Measurements from ENCODE around the gene FAM222B.
"Not testable (repeated sequence)": the region's sequence is repeated elsewhere in the genome, so short reads cannot be mapped to it uniquely, and the experiment has no call there.

The FAM222B gene

DNA sequence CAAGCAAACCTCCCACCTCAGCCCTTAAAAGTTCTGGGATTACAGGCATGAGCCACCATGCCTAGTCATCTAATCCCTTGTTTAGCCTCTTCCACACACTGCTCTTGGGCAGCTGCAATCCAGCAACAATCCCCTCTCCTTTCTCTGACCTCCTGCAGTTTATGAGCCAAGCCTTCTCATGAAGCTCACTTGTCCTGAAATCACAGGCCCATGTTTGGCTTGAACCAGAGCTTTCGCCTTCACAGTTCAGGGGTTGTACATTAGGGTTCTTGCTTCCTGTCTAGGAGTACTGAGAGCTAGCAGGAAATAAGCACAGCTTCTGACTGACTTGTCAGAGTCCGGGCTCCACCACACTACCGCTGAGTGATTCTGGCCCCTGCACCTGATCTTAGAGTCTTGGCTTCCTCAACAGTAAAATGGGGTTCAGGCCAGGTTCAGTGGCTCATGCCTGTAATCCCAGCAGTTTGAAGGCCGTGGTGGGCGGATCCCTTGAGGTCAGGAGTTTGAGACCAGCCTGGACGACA, 28.5 kb upstream of the FAM222B start:
- peak; percentile 65 for DNase-seq

DNA sequence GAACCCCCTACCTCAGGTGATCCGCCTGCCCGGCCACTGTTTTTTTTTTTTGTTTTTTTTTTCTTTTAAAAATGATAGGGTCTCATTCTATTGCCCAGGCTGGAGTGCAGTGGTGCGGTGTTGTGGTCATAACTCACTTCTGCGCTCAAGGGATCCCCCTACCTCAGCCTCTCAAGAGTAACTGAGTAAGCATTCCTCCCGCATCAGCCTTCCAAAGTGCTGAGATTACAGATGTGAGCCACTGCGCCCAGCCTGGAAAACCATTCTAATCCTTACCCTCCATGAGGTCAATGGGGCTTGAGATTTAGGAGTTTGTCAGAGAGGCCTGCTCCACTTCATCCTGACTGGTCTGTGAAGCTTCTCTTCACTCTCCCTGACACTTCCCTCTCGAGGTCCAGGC, 24.7 kb upstream of the FAM222B start:
- DNase-seq, result no peak

DNA sequence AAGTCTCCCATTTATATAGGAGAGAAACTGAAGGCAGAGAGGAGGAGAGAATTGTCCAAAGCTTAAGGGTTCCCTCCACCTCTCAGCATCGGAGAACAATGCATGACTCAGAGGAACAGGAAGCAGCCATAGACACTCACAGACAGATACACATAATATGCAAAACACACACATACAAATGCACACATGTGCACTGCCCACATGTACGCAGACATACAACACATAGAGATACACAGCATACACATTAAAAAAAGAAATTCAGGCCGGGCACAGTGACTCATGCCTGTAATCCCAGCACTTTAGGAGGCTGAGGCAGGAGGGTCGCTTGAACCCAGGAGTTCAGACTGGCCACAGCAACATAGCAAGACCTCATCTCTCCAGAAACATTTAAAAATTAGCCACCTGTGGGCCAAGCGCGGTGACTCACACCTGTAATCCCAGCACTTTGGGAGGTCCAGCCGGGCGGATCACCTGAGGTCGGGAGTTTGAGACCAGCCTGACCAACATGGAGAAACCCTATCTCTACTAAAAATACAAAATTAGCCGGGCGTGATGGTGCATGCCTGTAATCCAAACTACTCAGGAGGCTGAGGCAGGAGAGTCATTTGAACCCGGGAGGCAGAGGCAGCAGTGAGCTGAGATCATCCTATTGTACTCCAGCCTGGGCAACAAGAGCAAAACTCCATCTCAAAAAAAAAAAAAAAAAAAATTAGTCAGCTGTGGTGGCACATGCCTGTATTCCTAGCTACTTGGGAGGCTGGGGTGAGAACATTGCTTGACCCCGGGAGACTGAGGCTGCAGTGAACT, 23.6 kb upstream of the FAM222B start:
- no peak for DNase-seq

DNA sequence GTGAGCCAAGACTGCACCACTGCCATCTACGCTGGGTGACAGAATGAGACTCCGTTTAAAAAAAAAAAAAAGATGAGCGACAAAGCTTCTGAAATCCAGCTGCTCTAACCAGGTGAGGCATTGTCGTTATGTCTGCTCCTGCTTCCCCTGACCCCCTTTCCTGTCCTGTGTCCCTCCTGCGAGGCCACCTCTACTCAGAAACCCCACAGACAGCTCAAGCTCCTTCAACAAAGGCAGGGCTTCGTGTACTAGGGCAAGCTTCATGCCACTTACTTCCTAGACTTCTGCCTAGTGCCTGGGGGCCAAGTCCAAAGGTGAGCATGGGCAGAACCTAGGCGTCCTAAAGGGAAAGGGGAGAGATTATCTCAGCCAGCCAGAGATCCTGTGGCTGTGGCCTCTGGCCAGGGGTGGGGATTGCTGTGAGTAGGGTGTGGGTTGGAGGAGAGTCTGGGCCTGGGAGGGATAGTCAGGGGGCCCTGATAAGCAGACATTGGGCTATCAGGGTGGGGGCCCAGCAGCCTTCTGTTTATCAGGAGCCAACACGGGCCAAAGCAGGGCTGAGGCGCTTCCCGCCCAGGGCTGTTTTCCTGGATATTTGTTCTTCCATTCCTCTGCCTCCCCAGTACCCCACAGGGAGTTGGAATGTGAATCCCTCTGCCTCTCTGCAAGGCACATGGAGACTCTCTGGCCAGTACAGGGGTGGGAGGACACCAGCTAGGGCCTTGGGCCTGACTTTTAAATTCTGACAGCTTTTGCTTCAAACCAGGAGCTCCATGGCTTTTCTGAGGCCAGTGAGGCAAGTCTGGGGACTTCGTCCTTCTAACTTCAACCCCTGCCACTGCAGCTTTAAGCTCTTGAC, 22.6 kb upstream of the FAM222B start:
- no peak for DNase-seq

DNA sequence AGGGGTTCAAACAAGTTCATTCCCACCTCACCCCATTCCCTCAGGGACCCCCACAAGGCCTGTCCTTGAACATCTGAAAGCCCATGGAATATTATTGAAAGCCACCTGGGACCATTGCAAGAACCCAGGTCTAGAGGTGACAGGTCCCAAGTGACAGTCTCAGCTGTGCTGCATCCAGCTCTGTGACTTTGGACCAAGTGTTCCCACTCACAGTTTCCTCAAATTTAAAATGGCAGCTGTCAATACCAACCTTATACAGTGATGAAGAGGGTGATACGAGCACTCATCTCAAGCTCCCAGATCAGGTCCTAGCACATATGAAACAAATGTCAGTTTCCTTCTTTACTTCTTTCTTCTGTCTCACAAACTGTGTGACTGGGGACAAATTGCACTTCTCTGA, 21.4 kb upstream of the FAM222B start:
- no peak for DNase-seq

DNA sequence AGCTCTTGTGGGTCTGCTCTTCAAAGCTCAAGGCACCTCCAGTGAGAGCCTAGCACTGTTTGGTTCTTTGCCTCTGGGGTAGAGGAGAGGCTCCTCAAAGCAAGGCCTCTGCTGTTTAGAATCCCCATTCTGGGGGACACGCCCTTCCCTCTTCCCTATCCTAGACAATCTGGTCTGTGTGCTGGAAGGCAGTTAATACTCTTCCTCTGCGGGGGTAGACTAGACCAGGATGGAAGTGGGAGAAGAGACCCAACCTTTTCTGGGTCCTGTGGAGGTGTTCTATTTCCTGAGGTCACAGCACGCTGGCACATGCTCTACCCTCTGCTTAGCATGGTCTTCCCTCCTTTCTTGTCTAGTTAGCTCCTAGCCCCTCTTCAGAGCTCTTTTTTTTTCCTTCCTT, 20.0 kb upstream of the FAM222B start:
- DNase-seq, result no peak

DNA sequence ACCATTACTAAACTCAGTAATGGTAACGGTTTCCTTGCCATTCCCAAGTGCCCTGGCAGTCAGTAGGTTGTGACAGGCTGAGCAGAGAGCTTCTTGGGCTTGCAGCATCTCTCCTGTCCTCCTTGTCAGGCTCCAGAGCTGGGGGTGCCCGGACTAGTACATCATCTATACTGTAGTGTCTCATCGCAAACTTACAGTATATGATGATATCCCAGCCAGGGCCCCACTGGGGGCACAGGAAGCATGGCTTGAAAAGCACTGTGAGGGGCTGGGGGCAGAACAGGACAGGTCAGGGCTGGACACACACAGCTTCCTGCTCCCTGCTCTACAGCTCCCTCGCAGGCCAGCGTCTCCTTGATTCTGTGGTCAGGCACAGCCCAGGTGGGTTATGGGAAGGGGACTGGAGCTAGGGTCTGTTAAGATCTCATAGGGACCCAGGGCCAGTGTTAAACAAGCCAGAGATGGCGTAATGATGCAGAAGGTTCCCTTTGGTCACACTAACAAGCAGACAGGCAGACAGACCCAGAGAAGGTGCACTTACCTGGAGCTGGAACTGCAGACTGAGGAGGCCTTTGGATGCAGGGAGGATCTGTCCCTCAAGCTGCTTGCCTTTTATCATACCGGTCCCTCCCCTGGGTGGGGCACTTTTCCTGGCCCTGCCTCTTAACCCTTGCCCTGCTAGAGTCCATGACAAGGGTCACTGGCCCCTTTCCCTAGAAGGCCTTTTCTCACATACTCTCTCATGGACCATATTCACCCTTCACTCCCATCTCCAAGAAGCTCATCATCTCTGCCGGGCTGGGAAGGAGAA, 19.0 kb upstream of the FAM222B start:
- DNase-seq, result no peak

DNA sequence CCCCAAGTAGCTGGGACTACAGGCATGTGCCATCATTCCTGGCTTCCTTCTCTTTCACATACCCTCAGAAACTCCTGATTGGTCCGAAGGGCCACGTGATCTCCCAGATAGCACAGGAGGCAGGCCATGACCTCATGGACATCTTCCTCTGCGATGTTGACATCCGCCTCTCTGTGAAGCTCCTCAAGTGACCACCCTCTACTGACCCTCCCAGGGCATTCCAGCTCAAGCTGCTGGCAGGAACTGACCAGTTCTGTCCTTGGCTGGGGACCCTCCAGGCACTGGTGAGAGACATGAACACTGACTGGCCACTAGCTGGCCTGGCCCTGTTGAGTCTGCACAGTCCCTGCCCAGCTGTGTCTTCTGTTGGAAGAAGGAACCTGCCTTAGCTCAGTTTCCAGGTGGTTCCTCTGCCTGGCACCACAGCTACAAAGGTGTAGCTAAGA, 17.8 kb upstream of the FAM222B start:
- no peak for DNase-seq

DNA sequence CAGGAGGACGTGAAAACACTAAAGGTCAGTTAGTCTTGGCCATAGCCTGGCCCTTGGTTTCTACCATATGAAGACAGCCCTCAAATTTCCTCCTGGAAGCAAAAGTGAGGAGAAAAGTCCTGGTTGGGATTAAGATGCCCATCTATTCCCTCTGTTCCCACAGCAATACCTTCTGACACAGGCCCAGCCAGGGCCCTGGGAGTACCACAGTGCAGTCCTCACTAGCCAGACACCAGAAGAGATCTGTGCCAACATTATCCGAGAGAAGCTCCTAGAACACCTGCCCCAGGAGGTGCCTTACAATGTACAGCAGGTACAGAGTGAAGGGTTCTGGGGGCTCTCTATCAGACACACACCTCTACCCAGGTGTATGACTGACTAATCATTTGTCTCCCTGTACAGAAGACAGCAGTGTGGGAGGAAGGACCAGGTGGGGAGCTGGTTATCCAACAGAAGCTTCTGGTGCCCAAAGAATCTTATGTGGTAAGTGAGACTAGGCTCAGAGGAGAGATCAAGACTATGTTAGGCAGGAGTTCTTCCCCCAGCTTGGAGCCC, 16.3 kb upstream of the FAM222B start:
- DNase-seq, result no peak

DNA sequence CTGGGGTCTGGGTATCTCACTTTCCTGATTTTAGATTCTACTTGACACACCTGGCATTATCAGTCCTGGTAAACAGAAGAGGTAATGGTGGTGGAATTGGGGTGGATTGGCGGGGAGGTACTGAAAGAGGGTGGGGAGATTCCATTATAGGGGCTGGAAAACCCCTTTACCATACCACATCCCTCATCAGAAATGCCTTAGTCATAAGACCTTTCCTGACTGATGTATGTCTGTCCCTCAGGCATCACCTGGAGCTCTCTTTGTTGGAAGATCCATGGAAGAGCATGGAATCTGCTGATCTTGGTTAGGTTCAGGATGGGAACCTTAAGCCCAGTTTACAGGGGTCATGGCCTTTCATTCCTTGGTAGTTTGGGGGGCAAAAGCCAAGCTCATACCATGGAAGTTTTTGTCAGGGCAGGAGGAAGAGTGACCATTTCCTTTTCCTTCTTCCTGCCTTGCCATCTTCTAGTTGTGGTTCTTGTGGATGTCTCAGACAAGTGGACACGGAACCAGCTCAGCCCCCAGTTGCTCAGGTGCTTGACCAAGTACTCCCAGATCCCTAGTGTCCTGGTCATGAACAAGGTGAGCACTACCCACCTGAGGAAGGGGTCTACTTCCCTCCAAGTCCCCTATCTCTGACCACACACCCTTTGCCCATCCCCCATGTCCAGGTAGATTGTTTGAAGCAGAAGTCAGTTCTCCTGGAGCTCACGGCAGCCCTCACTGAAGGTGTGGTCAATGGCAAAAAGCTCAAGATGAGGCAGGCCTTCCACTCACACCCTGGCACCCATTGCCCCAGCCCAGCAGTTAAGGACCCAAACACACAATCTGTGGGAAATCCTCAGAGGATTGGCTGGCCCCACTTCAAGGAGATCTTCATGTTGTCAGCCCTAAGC, 15.6 kb upstream of the FAM222B start:
- DNase-seq, result no peak

DNA sequence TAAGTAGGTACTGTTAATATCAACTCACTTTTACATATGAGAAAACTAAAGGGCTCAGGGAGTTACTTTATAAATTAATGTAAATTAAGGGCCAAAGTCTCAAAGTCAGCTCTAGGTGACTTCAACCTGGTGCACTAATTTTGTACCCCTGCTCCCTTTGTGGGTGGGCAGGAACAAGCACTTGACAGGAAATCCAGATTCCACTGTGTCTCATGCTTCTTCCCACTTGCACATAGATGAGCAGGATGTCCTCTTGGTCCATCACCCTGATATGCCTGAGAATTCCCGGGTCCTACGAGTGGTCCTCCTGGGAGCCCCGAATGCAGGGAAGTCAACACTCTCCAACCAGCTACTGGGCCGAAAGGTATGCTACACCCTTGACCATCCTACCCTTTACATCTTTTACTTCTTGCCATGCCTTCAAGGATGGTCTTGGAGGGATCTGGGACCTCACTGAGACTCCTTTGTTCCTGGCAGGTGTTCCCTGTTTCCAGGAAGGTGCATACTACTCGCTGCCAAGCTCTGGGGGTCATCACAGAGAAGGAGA, 13.5 kb upstream of the FAM222B start:
- no peak for DNase-seq

DNA sequence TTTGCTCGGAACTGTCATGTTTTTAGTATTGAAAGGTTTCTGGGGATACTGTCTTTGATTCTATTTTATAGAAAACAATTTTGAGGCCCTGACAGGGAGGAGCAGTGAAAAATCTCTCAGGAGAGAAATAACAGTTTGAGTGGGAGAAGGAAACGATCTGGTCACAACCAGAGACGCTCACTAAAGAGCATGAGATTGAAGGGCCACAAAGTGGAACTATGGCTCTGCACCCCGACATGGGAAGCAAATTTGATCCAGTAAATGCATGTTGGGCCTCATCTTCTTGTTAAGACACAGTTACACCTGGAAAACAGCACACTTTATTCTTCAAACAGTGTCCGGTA, 12.7 kb upstream of the FAM222B start:
- no peak for DNase-seq

DNA sequence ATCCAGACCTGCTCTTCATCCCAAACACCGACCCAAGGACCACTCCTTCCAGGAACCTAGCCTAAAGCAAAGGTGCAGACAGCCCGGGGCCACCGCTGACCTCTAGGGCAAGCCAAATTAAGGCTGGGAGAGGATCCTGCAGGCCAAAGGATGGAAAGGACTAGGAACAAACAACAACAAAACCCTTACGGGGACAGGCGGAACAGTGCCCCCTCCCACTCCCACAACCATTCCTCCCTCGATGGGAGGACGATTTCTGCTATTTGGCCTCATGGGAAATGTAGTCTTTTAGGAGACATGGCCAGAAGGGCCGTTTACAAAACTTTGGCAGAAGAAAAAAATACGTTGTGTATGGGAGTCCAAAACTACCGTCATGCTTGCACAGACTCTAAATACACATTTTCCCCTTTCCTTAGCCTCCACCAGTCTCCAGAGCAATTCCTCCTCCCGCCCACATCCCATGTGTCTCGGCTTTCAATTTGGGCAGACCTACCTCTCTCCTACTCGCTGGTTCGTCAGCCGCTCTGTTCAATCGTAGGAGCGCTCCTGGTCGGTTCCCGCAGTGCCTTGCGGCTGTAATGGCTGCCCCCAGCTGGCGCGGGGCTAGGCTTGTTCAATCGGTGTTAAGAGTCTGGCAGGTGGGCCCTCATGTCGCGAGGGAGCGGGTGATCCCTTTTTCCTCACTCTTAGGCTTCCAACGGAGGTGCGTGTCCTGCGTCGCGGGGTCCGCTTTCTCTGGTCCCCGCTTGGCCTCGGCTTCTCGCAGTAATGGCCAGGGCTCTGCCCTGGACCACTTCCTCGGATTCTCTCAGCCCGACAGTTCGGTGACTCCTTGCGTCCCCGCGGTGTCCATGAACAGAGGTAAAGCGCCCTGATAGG, 12.1 kb upstream of the FAM222B start, which contains the start of gene ERAL1:
ERAL1 (plus strand) TSS at position 560 of the 879 bp plus-strand sequence; CDS start at position 579, 19 bp downstream.
- DNase-seq, result peak; percentile 83

DNA sequence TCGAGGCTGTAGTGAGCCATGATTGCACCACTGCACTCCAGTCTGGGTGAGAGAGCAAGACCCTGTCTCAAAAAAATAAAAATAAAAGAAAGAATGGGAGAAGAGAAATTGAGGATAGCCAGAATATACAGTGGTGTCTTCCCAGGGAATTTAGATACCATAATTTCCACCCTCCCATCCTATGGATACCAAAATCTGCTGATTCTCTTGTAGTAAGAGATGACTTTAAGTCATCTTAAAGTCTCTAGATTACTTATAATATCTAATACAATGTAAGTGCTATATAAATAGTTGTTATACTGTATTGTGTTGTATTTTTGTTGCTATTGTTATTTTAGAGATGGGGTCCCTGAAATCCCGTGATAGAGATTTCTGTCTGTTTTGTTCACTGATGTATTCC, 10.7 kb upstream of the FAM222B start:
- DNase-seq, result no peak

DNA sequence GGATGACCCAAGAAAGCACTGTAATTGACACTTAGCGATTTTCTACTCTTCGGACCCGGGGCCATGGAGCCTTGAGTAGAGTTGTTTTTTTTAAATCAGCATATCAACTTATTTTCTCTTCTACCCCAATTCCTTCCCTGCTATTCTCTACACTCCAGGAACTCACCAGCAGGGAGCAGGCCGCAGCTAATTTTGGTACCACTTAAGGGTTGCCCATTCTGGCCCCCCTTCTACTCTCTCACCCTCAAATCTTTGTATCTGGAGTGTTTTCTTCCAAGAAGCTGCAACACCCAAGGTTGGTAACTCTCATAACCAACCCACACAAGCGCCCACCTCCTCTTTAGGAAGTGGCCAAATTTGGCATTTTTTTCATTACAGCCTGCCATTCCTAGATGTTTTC, 6.7 kb upstream of the FAM222B start:
- no peak for DNase-seq

DNA sequence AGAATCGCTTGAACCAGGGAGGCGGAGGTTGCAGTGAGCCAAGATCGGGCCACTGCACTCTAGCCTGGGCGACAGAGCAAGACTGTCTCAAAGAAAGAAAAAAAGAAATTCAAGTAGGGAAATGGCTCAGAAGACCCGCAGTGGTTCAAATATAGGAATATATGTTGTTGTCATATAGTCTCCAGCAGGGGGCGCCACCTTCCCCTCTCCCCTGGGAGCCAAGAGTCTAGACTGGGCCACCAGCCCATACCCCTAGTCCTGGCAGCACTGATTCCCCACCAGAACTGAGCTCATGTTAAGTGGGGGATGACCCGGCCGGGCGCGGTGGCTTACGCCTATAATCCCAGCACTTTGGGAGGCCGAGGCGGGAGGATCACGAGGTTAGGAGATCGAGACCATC, 6.1 kb upstream of the FAM222B start:
- DNase-seq, result peak; percentile 75

DNA sequence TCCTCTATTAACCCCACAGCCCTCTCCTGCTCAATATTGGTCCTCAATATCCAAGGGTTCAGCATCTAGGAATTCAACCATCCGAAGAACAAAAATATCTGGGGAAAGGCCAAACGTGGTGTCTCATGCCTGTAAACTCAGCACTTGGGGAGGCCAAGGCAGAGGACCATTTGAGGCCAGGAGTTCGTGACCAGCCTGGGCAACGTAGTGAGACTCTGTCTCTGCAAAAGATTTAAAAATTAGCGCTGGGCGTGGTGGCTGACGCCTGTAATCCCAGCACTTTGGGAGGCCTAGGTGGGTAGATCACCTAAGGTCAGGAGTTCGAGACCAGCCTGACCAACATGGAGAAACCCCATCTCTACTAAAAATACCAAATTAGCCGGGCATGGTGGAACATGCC, 4.1 kb upstream of the FAM222B start:
- DNase-seq, result not testable (repeated sequence)

DNA sequence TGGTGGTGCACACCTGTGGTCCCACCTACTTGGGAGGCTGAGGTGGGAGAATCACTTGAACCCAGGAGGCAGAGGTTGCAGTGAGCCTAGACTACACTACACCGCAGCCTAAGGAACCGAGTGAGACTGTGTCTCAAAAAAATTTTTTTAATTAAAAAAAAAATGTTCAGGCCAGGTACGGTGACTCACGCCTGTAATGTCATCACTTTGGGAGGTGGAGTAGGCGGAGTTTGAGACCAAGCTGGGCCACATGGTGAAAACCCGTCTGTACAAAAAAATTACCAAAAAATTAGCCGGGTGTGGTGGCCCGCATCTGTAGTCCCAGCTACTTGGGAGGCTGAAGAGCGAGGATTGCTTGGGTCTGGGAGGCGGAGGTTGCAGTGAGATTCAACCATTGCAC, 3.6 kb upstream of the FAM222B start:
- DNase-seq, result peak; percentile 10

DNA sequence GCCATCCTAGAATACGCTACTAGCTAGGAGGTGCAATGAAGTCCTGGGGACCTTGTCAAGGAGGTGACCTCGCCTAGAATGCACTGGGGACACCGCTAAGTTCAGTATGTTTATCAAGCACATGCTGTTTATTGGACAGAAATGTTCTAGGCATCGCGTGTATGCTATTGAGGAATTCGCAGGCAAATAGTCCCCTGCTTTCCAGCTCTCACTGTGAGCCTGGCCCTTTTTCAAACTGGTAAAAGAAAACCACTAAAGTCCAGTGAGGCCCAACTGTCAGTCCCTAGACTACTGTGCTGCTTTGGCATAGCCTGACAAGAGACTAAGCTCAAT, 1.2 kb upstream of the FAM222B start:
- DNase-seq, result no peak

DNA sequence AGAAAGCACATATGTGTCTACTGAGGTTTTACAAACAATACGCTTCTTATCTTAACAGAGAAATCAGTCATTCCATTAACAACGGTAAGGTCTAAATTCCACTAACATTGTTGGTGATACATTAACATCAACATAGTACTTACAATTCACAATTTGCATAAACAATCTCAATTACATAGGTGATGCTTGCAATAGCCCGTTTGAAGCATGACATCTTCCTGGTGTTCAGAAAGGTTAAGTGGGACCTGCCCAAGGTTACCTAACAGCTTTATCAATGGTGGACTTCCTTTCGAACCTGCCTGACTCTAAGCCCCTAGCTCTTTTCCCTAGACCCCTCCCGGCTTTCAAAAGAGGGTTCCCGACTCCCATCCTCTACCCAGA, 699 bp downstream of the FAM222B start:
- no peak for DNase-seq

Data from CD4-positive, alpha-beta T cell treated with Interleukin-17A for 4 hours (primary cell).